Tibial artery (tissue), 4 donors: Measurements from ENCODE around the gene SYF2.

ENCODE experiments used
- DNase-seq, 2 donors: peaks; one replicate each; pipeline ENCODE4 v3.0.0-alpha.2; 2019
- H3K27ac ChIP-seq, 2 donors: fragments of 200-600 bp; sonication (generic) in 1 of 2; 1 replicate in 1 of 2; 2 replicates in 1 of 2; pipeline ENCODE4 v1.5.1; 2018 to 2019; ENCODE audit warnings: mild to moderate bottlenecking in 1 of 2
- H3K27me3 ChIP-seq, 2 donors: fragments of 200-600 bp; sonication (generic) in 1 of 2; one replicate each; pipeline versions ENCODE4 v1.5.1 to v1.6.0; 2016 to 2019
- H3K36me3 ChIP-seq, 3 donors: fragments of 200-600 bp; sonication (generic) in 2 of 3; one replicate each; pipeline ENCODE4 v1.5.1; 2016 to 2019; ENCODE audit warnings: mild to moderate bottlenecking in 2 of 3
- H3K4me1 ChIP-seq, 4 donors: fragments of 200-600 bp; sonication (generic) in 2 of 4; 1 replicate in 3 of 4; 2 replicates in 1 of 4; pipeline ENCODE4 v1.5.1; 2016 to 2019
- H3K4me3 ChIP-seq, 2 donors: fragments of 200-600 bp; sonication (generic) in 1 of 2; 1 replicate in 1 of 2; 2 replicates in 1 of 2; pipeline ENCODE4 v1.5.1; 2018 to 2019; ENCODE audit warnings: mild to moderate bottlenecking in 2 of 2
- H3K9me3 ChIP-seq, 3 donors: fragments of 200-600 bp; sonication (generic) in 1 of 3; one replicate each; pipeline ENCODE4 v1.5.1; 2016 to 2019
- intact Hi-C: fragments of 100-400 bp; cut with DNase I; formaldehyde crosslinking; loops from one replicate; pipeline ENCODE4 v1.15.0; 2023; ENCODE audit warnings: low total_unique reads
- TF ChIP-seq, protein P1 (sequence below), 2 experiments: fragments of 200-600 bp in 1 of 2; fragments of 450-650 bp in 1 of 2; IDR thresholded peaks; one replicate each; pipeline ENCODE4 v1.5.1; 2017 to 2019; ENCODE audit warnings: antibody characterized with exemption in 2 of 2, mild to moderate bottlenecking in 1 of 2, moderate library complexity in 1 of 2

SYF2 gene

GRCh38 chr1:25210728-25211127, 21.6 kb downstream of the SYF2 start:
- no peak for DNase-seq
- Histone ChIP-seq H3K9me3 (no peaks in the 10 kb centered on the region), H3K36me3 (no peaks in the 10 kb centered on the region), H3K27ac (no peak overlapping the region), H3K27me3 (peaks cover 0 to 11% of the 10 kb centered on the region in 2 donors), H3K4me3 (no peak overlapping the region), H3K4me1 (no peaks in the 10 kb centered on the region)
- intact Hi-C loops = no loop called here
- TF ChIP-seq, protein P1, sequence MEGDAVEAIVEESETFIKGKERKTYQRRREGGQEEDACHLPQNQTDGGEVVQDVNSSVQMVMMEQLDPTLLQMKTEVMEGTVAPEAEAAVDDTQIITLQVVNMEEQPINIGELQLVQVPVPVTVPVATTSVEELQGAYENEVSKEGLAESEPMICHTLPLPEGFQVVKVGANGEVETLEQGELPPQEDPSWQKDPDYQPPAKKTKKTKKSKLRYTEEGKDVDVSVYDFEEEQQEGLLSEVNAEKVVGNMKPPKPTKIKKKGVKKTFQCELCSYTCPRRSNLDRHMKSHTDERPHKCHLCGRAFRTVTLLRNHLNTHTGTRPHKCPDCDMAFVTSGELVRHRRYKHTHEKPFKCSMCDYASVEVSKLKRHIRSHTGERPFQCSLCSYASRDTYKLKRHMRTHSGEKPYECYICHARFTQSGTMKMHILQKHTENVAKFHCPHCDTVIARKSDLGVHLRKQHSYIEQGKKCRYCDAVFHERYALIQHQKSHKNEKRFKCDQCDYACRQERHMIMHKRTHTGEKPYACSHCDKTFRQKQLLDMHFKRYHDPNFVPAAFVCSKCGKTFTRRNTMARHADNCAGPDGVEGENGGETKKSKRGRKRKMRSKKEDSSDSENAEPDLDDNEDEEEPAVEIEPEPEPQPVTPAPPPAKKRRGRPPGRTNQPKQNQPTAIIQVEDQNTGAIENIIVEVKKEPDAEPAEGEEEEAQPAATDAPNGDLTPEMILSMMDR (IDR thresholded peaks at IDR 0.05) = no peak

GRCh38 chr1:25209516-25209915, 22.8 kb downstream of the SYF2 start:
- peaks cover 0 to 14% of the 10 kb centered on the region in 2 donors for H3K27me3 ChIP-seq
- H3K9me3 ChIP-seq = no peaks in the 10 kb centered on the region
- DNase-seq = no peak
- no peaks in the 10 kb centered on the region for H3K4me1 ChIP-seq
- no peak overlapping the region for H3K4me3 ChIP-seq
- no peaks in the 10 kb centered on the region for H3K36me3 ChIP-seq
- no peak overlapping the region for H3K27ac ChIP-seq
- TF ChIP-seq, protein P1 (IDR thresholded peaks at IDR 0.05) = no peak
- intact Hi-C loops = loop anchor here (5.0 kb wide), 2 partner anchors 277 to 357 kb away; partner anchors contain the start of gene RUNX3

- no peaks in the 10 kb centered on the region for H3K9me3 ChIP-seq
- no peaks in the 10 kb centered on the region for H3K4me1 ChIP-seq
- no peak for DNase-seq
- H3K27me3 ChIP-seq = peaks cover 0 to 14% of the 10 kb centered on the region in 2 donors
- no peaks in the 10 kb centered on the region for H3K36me3 ChIP-seq
- no peak overlapping the region for H3K4me3 ChIP-seq
- intact Hi-C loops = loop anchor here (5.0 kb wide), 2 partner anchors 276 to 356 kb away; partner anchors contain the start of gene RUNX3
- TF ChIP-seq, protein P1 (IDR thresholded peaks at IDR 0.05) = no peak
- H3K27ac ChIP-seq = no peak overlapping the region
These were observed 23.6 kb downstream of the SYF2 start for GRCh38 chr1:25208561-25209222.

DNA sequence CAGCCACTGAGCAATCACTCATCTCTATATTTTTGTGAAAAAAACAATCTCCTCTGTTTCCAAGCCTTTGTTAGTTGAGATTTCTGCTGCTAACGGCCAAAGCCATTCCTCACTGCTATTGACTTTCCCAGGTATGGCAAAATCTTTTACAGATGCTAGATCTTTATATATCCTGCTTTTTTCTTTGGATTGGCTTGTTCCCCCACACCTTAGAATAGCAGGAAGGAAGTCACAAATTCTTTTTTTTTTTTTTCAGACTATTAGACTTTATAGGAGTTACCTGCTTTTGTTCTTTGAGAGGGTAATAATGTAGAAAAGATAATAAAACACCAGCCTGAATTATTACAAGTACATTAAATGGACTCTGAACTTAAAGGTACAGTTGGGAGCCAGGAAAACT, 24.2 kb downstream of the SYF2 start:
- no peaks in the 10 kb centered on the region for H3K9me3 ChIP-seq
- TF ChIP-seq, protein P1 (IDR thresholded peaks at IDR 0.05) = no peak
- no peak for DNase-seq
- intact Hi-C loops = loop anchor here (5.0 kb wide), 2 partner anchors 276 to 356 kb away; partner anchors contain the start of gene RUNX3
- peaks cover 0 to 14% of the 10 kb centered on the region in 2 donors for H3K27me3 ChIP-seq
- no peak overlapping the region for H3K27ac ChIP-seq
- no peaks in the 10 kb centered on the region for H3K36me3 ChIP-seq
- no peak overlapping the region for H3K4me3 ChIP-seq
- no peaks in the 10 kb centered on the region for H3K4me1 ChIP-seq

DNA sequence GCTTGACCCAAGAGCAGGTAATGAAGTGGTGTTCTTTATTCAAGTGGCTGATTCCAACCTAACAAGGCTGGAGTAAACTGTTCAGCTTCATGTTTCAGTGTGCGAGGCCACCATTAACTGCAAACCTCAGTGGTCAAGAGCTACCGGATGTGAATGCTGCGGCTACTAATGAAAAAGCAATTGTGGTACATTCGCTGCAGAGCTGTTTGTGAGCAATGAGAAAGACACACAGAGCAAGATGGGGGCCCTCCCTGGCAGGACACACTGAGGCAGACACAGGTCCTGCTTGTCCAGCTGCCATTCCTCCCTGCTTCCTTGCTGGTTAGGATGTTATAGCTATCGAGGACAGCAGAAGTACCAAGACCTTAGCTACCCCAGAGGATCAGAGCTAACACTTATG, 26.1 kb downstream of the SYF2 start:
- no peak for DNase-seq
- intact Hi-C loops = loop anchor here (5.0 kb wide), 2 partner anchors 274 to 354 kb away; partner anchors contain the start of gene RUNX3
- Histone ChIP-seq H3K27ac (no peak overlapping the region), H3K4me1 (no peaks in the 10 kb centered on the region), H3K27me3 (peaks cover 0 to 14% of the 10 kb centered on the region in 2 donors), H3K4me3 (no peak overlapping the region), H3K9me3 (no peaks in the 10 kb centered on the region), H3K36me3 (no peaks in the 10 kb centered on the region)
- TF ChIP-seq, protein P1 (IDR thresholded peaks at IDR 0.05) = no peak
